GM12878 (cell line): ENCODE data around the gene PRKRIP1. TPM values are rescaled to one million over a fixed set of nuclear protein-coding genes. Genes with fewer than 3 reads are reported as not detected.

ENCODE experiments used
- ATAC-seq: fragments of 200-7000 bp; cut with Tn5 transposase; 3 replicates; pipeline ENCODE4 v1.9.1; 2020; ENCODE audit warnings: mild to moderate bottlenecking, moderate library complexity
- BruUV-seq: library from RNA; stranded (reverse); fragments of 400-500 nt; replicated peaks from 2 replicates; lab custom pipeline; 2021; lab: Mats Ljungman, UMichigan
- CTCF ChIA-PET: fragments of 300-600 bp; sonication (Branson Sonifier 250); formaldehyde crosslinking; extraction: SDS; loops from one replicate; lab custom pipeline; 2021; ENCODE audit warnings: inconsistent platforms; lab: Yijun Ruan, JAX
- POLR2A ChIA-PET: fragments of 350-600 bp; formaldehyde crosslinking; extraction: SDS; loops from one replicate; lab custom pipeline; 2021; ENCODE audit warnings: inconsistent platforms; lab: Charles Lee
- RAD21 ChIA-PET: fragments of 300-600 bp; sonication (Branson Sonifier 250); formaldehyde crosslinking; loops from one replicate; lab custom pipeline; 2023; ENCODE audit warnings: antibody characterized with exemption; ENCODE audit not compliant: unreplicated experiment; lab: Charles Lee
- SMC1A ChIA-PET: fragments of 300-600 bp; sonication (Branson Sonifier 250); formaldehyde crosslinking; loops from one replicate; lab custom pipeline; 2023; ENCODE audit not compliant: unreplicated experiment, uncharacterized antibody; lab: Charles Lee
- DNase-seq: peaks from one replicate; pipeline ENCODE4 v3.0.0-alpha.2; 2011; ENCODE audit warnings: low read depth, low spot score
- FAIRE-seq: peaks from 3 replicates; lab custom pipeline; 2011; peaks lifted over from hg19 to GRCh38; lab: Jason Lieb, UNC
- H2AFZ ChIP-seq: 2 replicates; pipeline ENCODE4 v1.6.0; 2011; ENCODE audit warnings: low read depth, low read length, control low read depth; ENCODE audit not compliant: control insufficient read depth
- H3K27ac ChIP-seq: 2 replicates; pipeline ENCODE4 v1.5.1; 2011; ENCODE audit warnings: control low read depth; ENCODE audit not compliant: control insufficient read depth, insufficient read depth
- H3K27me3 ChIP-seq, 2 experiments: replicated peaks in 1 of 2; 2 replicates each; pipeline versions ENCODE4 v1.6.0 to v1.6.1; 2011; ENCODE audit warnings: low read length in 1 of 2; ENCODE audit not compliant: control insufficient read depth in 2 of 2, insufficient read depth in 2 of 2
- H3K36me3 ChIP-seq, 2 experiments: 2 replicates each; pipeline ENCODE4 v1.5.1; 2011; ENCODE audit warnings: low read length in 1 of 2; ENCODE audit not compliant: control insufficient read depth in 2 of 2, insufficient read depth in 2 of 2
- H3K4me1 ChIP-seq: 2 replicates; pipeline ENCODE4 v1.6.1; 2011; ENCODE audit warnings: mild to moderate bottlenecking, low read length, moderate library complexity, mixed read lengths; ENCODE audit not compliant: control insufficient read depth, insufficient read depth
- H3K4me2 ChIP-seq: 2 replicates; pipeline ENCODE4 v1.6.0; 2011; ENCODE audit warnings: control low read depth; ENCODE audit not compliant: control insufficient read depth, insufficient read depth
- H3K4me3 ChIP-seq: fragments of 200-600 bp; sonication (generic); 2 replicates; pipeline ENCODE4 v1.5.1; 2016
- H3K79me2 ChIP-seq: 2 replicates; pipeline ENCODE4 v1.6.0; 2011; ENCODE audit warnings: low read length; ENCODE audit not compliant: control insufficient read depth, insufficient read depth
- H3K9ac ChIP-seq: 2 replicates; pipeline ENCODE4 v1.8.0; 2011; ENCODE audit warnings: low read length, control low read depth, mixed read lengths; ENCODE audit not compliant: control insufficient read depth, insufficient read depth
- H3K9me3 ChIP-seq: replicated peaks from 3 replicates; pipeline ENCODE4 v1.5.1; 2011; ENCODE audit warnings: mild to moderate bottlenecking, low read length; ENCODE audit not compliant: control insufficient read depth, insufficient read depth
- H4K20me1 ChIP-seq: 2 replicates; pipeline ENCODE4 v1.6.0; 2011; ENCODE audit not compliant: control insufficient read depth, insufficient read depth
- ASH2L ChIP-seq: fragments of 300-600, 200-600 bp; sonication (generic); IDR thresholded peaks from 2 replicates; pipeline ENCODE4 v1.6.1; 2017; ENCODE audit warnings: low read depth, mild to moderate bottlenecking, borderline replicate concordance
- FOXK2 ChIP-seq: fragments of 450-650 bp; IDR thresholded peaks from 2 replicates; pipeline ENCODE4 v1.6.1; 2017; ENCODE audit warnings: mild to moderate bottlenecking, moderate library complexity
- MTA3 ChIP-seq: IDR thresholded peaks from 2 replicates; pipeline ENCODE4 v1.6.1; 2012; ENCODE audit warnings: low read length, inconsistent platforms, borderline replicate concordance
- PKNOX1 ChIP-seq: fragments of 450-650 bp; IDR thresholded peaks from 2 replicates; pipeline ENCODE4 v1.6.1; 2016; ENCODE audit warnings: mild to moderate bottlenecking
- POU2F2 ChIP-seq: IDR thresholded peaks from 3 replicates; pipeline ENCODE4 v1.6.1; 2011; ENCODE audit warnings: low read depth, mild to moderate bottlenecking, low read length, borderline replicate concordance
- REST ChIP-seq: IDR thresholded peaks from 2 replicates; pipeline ENCODE4 v1.6.1; 2012; ENCODE audit warnings: mild to moderate bottlenecking, low read depth, low read length
- RFX5 ChIP-seq: IDR thresholded peaks from 2 replicates; pipeline ENCODE4 v1.6.1; 2011; ENCODE audit warnings: low read depth, low read length, improper control_type of control experiment
- SMAD1 ChIP-seq: fragments of 450-650 bp; IDR thresholded peaks from 2 replicates; pipeline ENCODE4 v1.6.1; 2018; ENCODE audit warnings: mild to moderate bottlenecking, low read depth; ENCODE audit not compliant: partially characterized antibody
- TCF7 ChIP-seq: IDR thresholded peaks from 2 replicates; pipeline ENCODE4 v1.6.1; 2014; ENCODE audit warnings: antibody characterized with exemption, borderline replicate concordance
- ZNF207 ChIP-seq: fragments of 450-650 bp; IDR thresholded peaks from 2 replicates; pipeline ENCODE4 v1.6.1; 2014; ENCODE audit warnings: antibody characterized with exemption, mild to moderate bottlenecking, borderline replicate concordance
- WGBS: methylation state at CpG from one replicate; pipeline ENCODE4 v1.1.6; 2016; ENCODE audit warnings: low lambda C conversion rate; ENCODE audit not compliant: insufficient replicate concordance, insufficient coverage; ENCODE audit errors: missing lambda C conversion rate; 5-methylcytosine and 5-hydroxymethylcytosine counted together
- in situ Hi-C: fragments of 300-500 bp; cut with MboI; formaldehyde crosslinking; loops from 9 replicates; pipeline ENCODE4 v1.14.3; 2018; ENCODE audit warnings: mixed read lengths
- intact Hi-C: fragments of 100-400 bp; cut with micrococcal nuclease; formaldehyde crosslinking; loops from one replicate; pipeline ENCODE4 v1.14.2; 2022; ENCODE audit not compliant: unreplicated experiment
- polyA plus RNA-seq, 11 experiments: library from polyadenylated mRNA; depleted of rRNA in 4 of 11; unstranded in 6 of 11; stranded (reverse) in 5 of 11; fragments of >200 nt; fragmentation: Nextera tagmentation in 4 of 11; fragmentation: Illumina TruSeq in 1 of 11; extraction: Ambion mirVana in 4 of 11; extraction: Trizol in 1 of 11; gene quantifications; 1 replicate in 1 of 11; 2 replicates in 10 of 11; pipeline versions ENCODE4 v1.2.1 to v1.2.3, GENCODE V29; 2011 to 2016; ENCODE audit warnings: inconsistent platforms in 2 of 11, missing spikeins in 2 of 11, low read depth in 1 of 11
- total RNA-seq, 4 experiments: library from RNA; depleted of rRNA in 3 of 4; stranded (reverse); fragments of >200 nt in 3 of 4; fragmentation: Illumina TruSeq in 1 of 4; extraction: Trizol in 1 of 4; gene quantifications; 2 replicates each; pipeline versions ENCODE4 v1.2.1 to v1.2.3, GENCODE V29; 2013 to 2021
- TF ChIP-seq, protein P1 (sequence below): fragments of 150-350 bp; IDR thresholded peaks from 2 replicates; pipeline ENCODE4 v1.6.1; 2014; ENCODE audit warnings: mild to moderate bottlenecking, low read depth, low read length
- TF ChIP-seq, protein P2 (sequence below): fragments of 450-650 bp; IDR thresholded peaks from 2 replicates; pipeline ENCODE4 v1.6.1; 2014; ENCODE audit warnings: mild to moderate bottlenecking
- TF ChIP-seq, protein P3 (sequence below): fragments of 450-650 bp; IDR thresholded peaks from 2 replicates; pipeline ENCODE4 v1.6.1; 2017; ENCODE audit warnings: mild to moderate bottlenecking

PRKRIP1 gene
- total and polyA plus RNA-seq, 10 of the 15 experiments (the other 5 are each of a cell fraction or from before 2014, with no cell fraction given): 17.0 to 38.4 (median 25.5) TPM

DNA sequence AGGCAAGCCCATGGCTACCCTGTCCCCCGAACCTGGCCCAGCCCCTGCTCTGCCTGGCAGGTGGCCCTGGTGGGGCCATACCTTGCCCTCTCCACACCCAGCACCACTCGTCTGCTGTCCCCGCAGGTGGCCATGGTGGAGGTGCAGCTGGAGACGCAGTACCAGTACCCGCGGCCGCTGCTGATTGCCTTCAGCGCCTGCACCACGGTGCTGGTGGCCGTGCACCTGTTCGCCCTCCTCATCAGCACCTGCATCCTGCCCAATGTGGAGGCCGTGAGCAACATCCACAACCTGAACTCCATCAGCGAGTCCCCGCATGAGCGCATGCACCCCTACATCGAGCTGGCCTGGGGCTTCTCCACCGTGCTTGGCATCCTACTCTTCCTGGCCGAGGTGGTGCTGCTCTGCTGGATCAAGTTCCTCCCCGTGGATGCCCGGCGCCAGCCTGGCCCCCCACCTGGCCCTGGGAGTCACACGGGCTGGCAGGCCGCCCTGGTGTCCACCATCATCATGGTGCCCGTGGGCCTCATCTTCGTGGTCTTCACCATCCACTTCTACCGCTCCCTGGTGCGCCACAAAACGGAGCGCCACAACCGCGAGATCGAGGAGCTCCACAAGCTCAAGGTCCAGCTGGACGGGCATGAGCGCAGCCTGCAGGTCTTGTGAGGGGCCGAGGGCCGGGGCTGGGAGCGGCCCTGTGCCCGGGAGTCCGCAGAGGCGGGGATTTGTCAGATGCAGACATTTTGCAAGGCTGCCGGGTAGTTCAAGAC lies 50.4 kb downstream of the PRKRIP1 start:
- no peak for ATAC-seq
- POLR2A ChIA-PET: interaction anchor here (0.6 to 9.7 kb wide), 3 partner anchors 17 to 31 kb away, joined by 3 to 210 read pairs (median 14); partner anchors contain the start of gene ORAI2
- H3K4me3 ChIP-seq: no peak overlapping the region
- SMC1A ChIA-PET: interaction anchor here (0.6 to 1.6 kb wide), 2 partner anchors 17 to 32 kb away, joined by 3 to 7 read pairs; partner anchors contain the start of gene ALKBH4
- H2AFZ ChIP-seq: no peak overlapping the region
- no peaks in the 10 kb centered on the region for H3K9me3 ChIP-seq
- no peak overlapping the region for H3K27ac ChIP-seq
- RAD21 ChIA-PET: interaction anchor here (1.1 to 9.0 kb wide), 3 partner anchors 17 to 33 kb away, joined by 3 to 115 read pairs (median 10); no protein-coding TSS in a partner anchor
- H3K9ac ChIP-seq: no peak overlapping the region
- in situ Hi-C loops (no loop called here), intact Hi-C loops (no loop called here)
- 87% methylated on average over 40 of the region's 41 CpGs for WGBS
- H4K20me1 ChIP-seq: no peaks in the 10 kb centered on the region
- H3K27me3 ChIP-seq: no peaks in the 10 kb centered on the region
- peaks cover 7% of the 10 kb centered on the region for H3K79me2 ChIP-seq
- H3K4me2 ChIP-seq: no peak overlapping the region
- TSS peak; percentile 8 for BruUV-seq
- H3K4me1 ChIP-seq: peaks cover 40% of the 10 kb centered on the region
- DNase-seq: no peak
- CTCF ChIA-PET: interaction anchor here (0.8 to 1.9 kb wide), 4 partner anchors 21 to 42 kb away, joined by 3 to 11 read pairs (median 5); no protein-coding TSS in a partner anchor
- FAIRE-seq: no peak
- H3K36me3 ChIP-seq: peaks cover 8 to 22% of the 10 kb centered on the region in 2 experiments; a peak in 3 of 4 replicates
- TF ChIP-seq ZNF207 (no peak), ASH2L (no peak), PKNOX1 (no peak), TCF7 (no peak), REST (no peak), POU2F2 (no peak), RFX5 (no peak), FOXK2 (no peak), SMAD1 (no peak), MTA3 (no peak)
- TF ChIP-seq, protein P1, sequence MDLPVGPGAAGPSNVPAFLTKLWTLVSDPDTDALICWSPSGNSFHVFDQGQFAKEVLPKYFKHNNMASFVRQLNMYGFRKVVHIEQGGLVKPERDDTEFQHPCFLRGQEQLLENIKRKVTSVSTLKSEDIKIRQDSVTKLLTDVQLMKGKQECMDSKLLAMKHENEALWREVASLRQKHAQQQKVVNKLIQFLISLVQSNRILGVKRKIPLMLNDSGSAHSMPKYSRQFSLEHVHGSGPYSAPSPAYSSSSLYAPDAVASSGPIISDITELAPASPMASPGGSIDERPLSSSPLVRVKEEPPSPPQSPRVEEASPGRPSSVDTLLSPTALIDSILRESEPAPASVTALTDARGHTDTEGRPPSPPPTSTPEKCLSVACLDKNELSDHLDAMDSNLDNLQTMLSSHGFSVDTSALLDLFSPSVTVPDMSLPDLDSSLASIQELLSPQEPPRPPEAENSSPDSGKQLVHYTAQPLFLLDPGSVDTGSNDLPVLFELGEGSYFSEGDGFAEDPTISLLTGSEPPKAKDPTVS: no peak
- TF ChIP-seq, protein P2, sequence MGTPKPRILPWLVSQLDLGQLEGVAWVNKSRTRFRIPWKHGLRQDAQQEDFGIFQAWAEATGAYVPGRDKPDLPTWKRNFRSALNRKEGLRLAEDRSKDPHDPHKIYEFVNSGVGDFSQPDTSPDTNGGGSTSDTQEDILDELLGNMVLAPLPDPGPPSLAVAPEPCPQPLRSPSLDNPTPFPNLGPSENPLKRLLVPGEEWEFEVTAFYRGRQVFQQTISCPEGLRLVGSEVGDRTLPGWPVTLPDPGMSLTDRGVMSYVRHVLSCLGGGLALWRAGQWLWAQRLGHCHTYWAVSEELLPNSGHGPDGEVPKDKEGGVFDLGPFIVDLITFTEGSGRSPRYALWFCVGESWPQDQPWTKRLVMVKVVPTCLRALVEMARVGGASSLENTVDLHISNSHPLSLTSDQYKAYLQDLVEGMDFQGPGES: no peak
- TF ChIP-seq, protein P3, sequence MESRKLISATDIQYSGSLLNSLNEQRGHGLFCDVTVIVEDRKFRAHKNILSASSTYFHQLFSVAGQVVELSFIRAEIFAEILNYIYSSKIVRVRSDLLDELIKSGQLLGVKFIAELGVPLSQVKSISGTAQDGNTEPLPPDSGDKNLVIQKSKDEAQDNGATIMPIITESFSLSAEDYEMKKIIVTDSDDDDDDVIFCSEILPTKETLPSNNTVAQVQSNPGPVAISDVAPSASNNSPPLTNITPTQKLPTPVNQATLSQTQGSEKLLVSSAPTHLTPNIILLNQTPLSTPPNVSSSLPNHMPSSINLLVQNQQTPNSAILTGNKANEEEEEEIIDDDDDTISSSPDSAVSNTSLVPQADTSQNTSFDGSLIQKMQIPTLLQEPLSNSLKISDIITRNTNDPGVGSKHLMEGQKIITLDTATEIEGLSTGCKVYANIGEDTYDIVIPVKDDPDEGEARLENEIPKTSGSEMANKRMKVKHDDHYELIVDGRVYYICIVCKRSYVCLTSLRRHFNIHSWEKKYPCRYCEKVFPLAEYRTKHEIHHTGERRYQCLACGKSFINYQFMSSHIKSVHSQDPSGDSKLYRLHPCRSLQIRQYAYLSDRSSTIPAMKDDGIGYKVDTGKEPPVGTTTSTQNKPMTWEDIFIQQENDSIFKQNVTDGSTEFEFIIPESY: no peak
